GM20000 (cell line): ENCODE results near the gene MUL1.

ENCODE experiments used
- DNase-seq: peaks from one replicate; pipeline ENCODE4 v3.0.0; 2012; ENCODE audit warnings: low spot score
- CTCF ChIP-seq: IDR thresholded peaks from 2 replicates; pipeline ENCODE4 v1.5.1; 2012; ENCODE audit warnings: mild to moderate bottlenecking, control low read depth; ENCODE audit errors: extremely low read depth, missing control alignments

Gene MUL1

GRCh38 chr1:20546637-20547036 lies 38.7 kb upstream of the MUL1 start:
- DNase-seq: no peak
- TF ChIP-seq CTCF: no peak

- DNase-seq: no peak
- TF ChIP-seq CTCF: no peak
These were observed 32.3 kb upstream of the MUL1 start for GRCh38 chr1:20540281-20540680.

- DNase-seq: no peak
- no peak for TF ChIP-seq CTCF
These were observed 31.0 kb upstream of the MUL1 start for GRCh38 chr1:20538760-20539551.

- TF ChIP-seq CTCF: no peak
- DNase-seq: no peak
These were observed 30.3 kb upstream of the MUL1 start for GRCh38 chr1:20538227-20538626.

- no peak for TF ChIP-seq CTCF
- DNase-seq: no peak
These were observed 26.9 kb upstream of the MUL1 start for GRCh38 chr1:20534659-20535417.

GRCh38 chr1:20533635-20534034 lies 25.7 kb upstream of the MUL1 start:
- TF ChIP-seq CTCF: no peak
- no peak for DNase-seq

- no peak for TF ChIP-seq CTCF
- no peak for DNase-seq
These were observed 22.9 kb upstream of the MUL1 start for GRCh38 chr1:20530901-20531300.
